PC-9 (cell line): Measurements from ENCODE around the gene LUC7L.

Experiments used
- EZH2 ChIP-seq: fragments of 200-600 bp; sonication (generic); IDR thresholded peaks from 2 replicates; pipeline ENCODE4 v1.8.0; 2017; ENCODE audit warnings: antibody characterized with exemption, low read depth
- TF ChIP-seq, protein P1 (sequence below): fragments of 200-600 bp; sonication (generic); conservative IDR thresholded peaks from 2 replicates; pipeline ENCODE4 v1.6.1; 2017; ENCODE audit warnings: mixed run types, antibody characterized with exemption, mild to moderate bottlenecking, moderate library complexity

DNA sequence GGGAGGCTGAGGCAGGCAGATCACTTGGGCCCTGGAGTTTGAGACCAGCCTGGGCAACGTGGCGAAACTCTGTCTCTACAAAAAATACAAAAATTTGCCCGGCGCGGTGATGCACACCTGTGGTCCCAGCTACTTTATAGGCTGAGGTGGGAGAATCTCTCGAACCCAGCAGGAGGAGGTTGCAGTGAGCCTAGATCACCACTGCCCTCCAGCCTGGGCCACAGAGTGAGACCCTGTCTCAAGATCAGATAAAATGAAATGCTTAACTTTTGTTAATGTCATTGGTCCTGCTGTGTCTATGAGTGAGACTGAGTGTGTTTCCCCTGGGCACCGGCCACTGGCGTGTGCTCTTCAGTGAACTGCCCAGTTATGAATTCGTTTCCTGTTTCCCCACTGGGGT lies 15.9 kb upstream of the LUC7L start:
- TF ChIP-seq, protein P1, sequence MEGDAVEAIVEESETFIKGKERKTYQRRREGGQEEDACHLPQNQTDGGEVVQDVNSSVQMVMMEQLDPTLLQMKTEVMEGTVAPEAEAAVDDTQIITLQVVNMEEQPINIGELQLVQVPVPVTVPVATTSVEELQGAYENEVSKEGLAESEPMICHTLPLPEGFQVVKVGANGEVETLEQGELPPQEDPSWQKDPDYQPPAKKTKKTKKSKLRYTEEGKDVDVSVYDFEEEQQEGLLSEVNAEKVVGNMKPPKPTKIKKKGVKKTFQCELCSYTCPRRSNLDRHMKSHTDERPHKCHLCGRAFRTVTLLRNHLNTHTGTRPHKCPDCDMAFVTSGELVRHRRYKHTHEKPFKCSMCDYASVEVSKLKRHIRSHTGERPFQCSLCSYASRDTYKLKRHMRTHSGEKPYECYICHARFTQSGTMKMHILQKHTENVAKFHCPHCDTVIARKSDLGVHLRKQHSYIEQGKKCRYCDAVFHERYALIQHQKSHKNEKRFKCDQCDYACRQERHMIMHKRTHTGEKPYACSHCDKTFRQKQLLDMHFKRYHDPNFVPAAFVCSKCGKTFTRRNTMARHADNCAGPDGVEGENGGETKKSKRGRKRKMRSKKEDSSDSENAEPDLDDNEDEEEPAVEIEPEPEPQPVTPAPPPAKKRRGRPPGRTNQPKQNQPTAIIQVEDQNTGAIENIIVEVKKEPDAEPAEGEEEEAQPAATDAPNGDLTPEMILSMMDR: no peak
- no peak for TF ChIP-seq EZH2
